ENCODE data around the gene PSMA5.
A peak's percentile ranks its signal among the peaks of the same experiment; 100 is the strongest.
"Not testable (repeated sequence)": the region's sequence is repeated elsewhere in the genome, so short reads cannot be mapped to it uniquely, and the experiment has no call there.

The PSMA5 gene

GRCh38 chr1:109466125-109466451 lies 39.8 kb upstream of the PSMA5 start:
- Histone ChIP-seq H3K27ac (ENCODE audit: poor library complexity, severe bottlenecking) (no peak overlapping the region), H3K27me3 (ENCODE audit: insufficient read depth, poor library complexity, severe bottlenecking) (peaks cover 82% of the 10 kb centered on the region), H3K4me3 (ENCODE audit: severe bottlenecking) (peak overlapping the region; percentile 26), H3K4me1 (ENCODE audit: insufficient read depth, poor library complexity, severe bottlenecking) (no peaks in the 10 kb centered on the region), H3K36me3 (ENCODE audit: low read depth) (no peaks in the 10 kb centered on the region), H3K9me3 (ENCODE audit: severe bottlenecking) (no peaks in the 10 kb centered on the region)
- DNase-seq (ENCODE audit: low spot score), result no peak
- no peak; the same call in 2 of the 3 replicates for ATAC-seq (ENCODE audit: low read depth)
- TF ChIP-seq CTCF (IDR thresholded peaks at IDR 0.05; ENCODE audit: poor library complexity, severe bottlenecking), result no peak

GRCh38 chr1:109457819-109458218 lies 31.6 kb upstream of the PSMA5 start:
- Histone ChIP-seq H3K4me3 (ENCODE audit: severe bottlenecking) (no peak overlapping the region), H3K4me1 (ENCODE audit: insufficient read depth, poor library complexity, severe bottlenecking) (no peaks in the 10 kb centered on the region), H3K27me3 (ENCODE audit: insufficient read depth, poor library complexity, severe bottlenecking) (peaks cover 23% of the 10 kb centered on the region), H3K27ac (ENCODE audit: poor library complexity, severe bottlenecking) (no peak overlapping the region), H3K9me3 (ENCODE audit: severe bottlenecking) (no peaks in the 10 kb centered on the region), H3K36me3 (ENCODE audit: low read depth) (no peaks in the 10 kb centered on the region)
- DNase-seq (ENCODE audit: low spot score), result no peak
- ATAC-seq (ENCODE audit: low read depth), result no peak
- TF ChIP-seq CTCF (IDR thresholded peaks at IDR 0.05; ENCODE audit: poor library complexity, severe bottlenecking), result no peak

GRCh38 chr1:109454497-109455133 lies 28.4 kb upstream of the PSMA5 start:
- H3K9me3 ChIP-seq (ENCODE audit: severe bottlenecking), result no peaks in the 10 kb centered on the region
- no peaks in the 10 kb centered on the region for H3K36me3 ChIP-seq (ENCODE audit: low read depth)
- no peak for TF ChIP-seq CTCF (IDR thresholded peaks at IDR 0.05; ENCODE audit: poor library complexity, severe bottlenecking)
- ATAC-seq (ENCODE audit: low read depth), result no peak
- H3K4me1 ChIP-seq (ENCODE audit: insufficient read depth, poor library complexity, severe bottlenecking), result no peaks in the 10 kb centered on the region
- no peak overlapping the region for H3K4me3 ChIP-seq (ENCODE audit: severe bottlenecking)
- H3K27ac ChIP-seq (ENCODE audit: poor library complexity, severe bottlenecking), result no peak overlapping the region
- H3K27me3 ChIP-seq (ENCODE audit: insufficient read depth, poor library complexity, severe bottlenecking), result peaks cover 14% of the 10 kb centered on the region
- no peak for DNase-seq (ENCODE audit: low spot score)

GRCh38 chr1:109447524-109447923 lies 21.3 kb upstream of the PSMA5 start:
- no peaks in the 10 kb centered on the region for H3K9me3 ChIP-seq (ENCODE audit: severe bottlenecking)
- DNase-seq (ENCODE audit: low spot score) (no peak), ATAC-seq (ENCODE audit: low read depth) (no peak)

GRCh38 chr1:109445949-109446695 lies 19.9 kb upstream of the PSMA5 start:
- H3K36me3 ChIP-seq (ENCODE audit: low read depth); H3K27ac ChIP-seq (ENCODE audit: poor library complexity, severe bottlenecking); ATAC-seq (ENCODE audit: low read depth); H3K4me3 ChIP-seq (ENCODE audit: severe bottlenecking); H3K9me3 ChIP-seq (ENCODE audit: severe bottlenecking); H3K4me1 ChIP-seq (ENCODE audit: insufficient read depth, poor library complexity, severe bottlenecking); DNase-seq (ENCODE audit: low spot score); H3K27me3 ChIP-seq (ENCODE audit: insufficient read depth, poor library complexity, severe bottlenecking): not testable (repeated sequence)

More at GRCh38 chr1:109447524-109447923, 21.3 kb upstream of the PSMA5 start:
- H3K36me3 ChIP-seq (ENCODE audit: low read depth), result no peaks in the 10 kb centered on the region
- H3K27me3 ChIP-seq (ENCODE audit: insufficient read depth, poor library complexity, severe bottlenecking), result peaks cover 4% of the 10 kb centered on the region
- TF ChIP-seq CTCF (IDR thresholded peaks at IDR 0.05; ENCODE audit: poor library complexity, severe bottlenecking), result no peak
- no peaks in the 10 kb centered on the region for H3K4me1 ChIP-seq (ENCODE audit: insufficient read depth, poor library complexity, severe bottlenecking)
- no peak overlapping the region for H3K27ac ChIP-seq (ENCODE audit: poor library complexity, severe bottlenecking)
- no peak overlapping the region for H3K4me3 ChIP-seq (ENCODE audit: severe bottlenecking)

All from RWPE2 (cell line).